Loucy (cell line): Measurements from ENCODE around the gene SHISA4.
"Not testable (repeated sequence)": the region's sequence is repeated elsewhere in the genome, so short reads cannot be mapped to it uniquely, and the experiment has no call there.

Experiments used
- EZH2phosphoT487 ChIP-seq: fragments of 200-600 bp; IDR thresholded peaks from 2 replicates; pipeline ENCODE4 v1.6.1; 2018; ENCODE audit warnings: antibody characterized with exemption, mild to moderate bottlenecking, moderate library complexity, borderline replicate concordance
- TF ChIP-seq, protein P1 (sequence below): fragments of 200-600 bp; sonication (generic); conservative IDR thresholded peaks from 2 replicates; pipeline ENCODE4 v1.5.1; 2014; ENCODE audit warnings: mild to moderate bottlenecking, antibody characterized with exemption, low read length

DNA sequence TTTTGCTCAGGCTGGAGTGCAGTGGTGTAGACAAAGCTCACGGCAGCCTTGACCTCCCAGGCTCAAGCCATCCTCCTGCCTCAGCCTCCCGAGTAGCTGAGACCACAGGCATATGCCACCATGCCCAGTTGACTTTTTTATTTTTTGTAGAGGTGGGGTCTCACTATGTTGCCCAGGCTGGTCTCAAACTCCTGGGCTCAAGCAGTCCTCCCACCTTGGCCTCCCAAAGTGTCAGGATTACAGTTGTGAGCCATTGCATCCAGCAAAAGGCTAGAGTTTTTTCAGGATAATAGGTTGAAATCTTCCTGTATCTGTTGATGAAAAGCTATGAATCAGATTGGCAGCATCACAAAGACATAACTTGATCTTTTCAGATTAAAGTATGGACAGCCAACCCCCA is 32.0 kb upstream of the SHISA4 start:
- TF ChIP-seq, protein P1, sequence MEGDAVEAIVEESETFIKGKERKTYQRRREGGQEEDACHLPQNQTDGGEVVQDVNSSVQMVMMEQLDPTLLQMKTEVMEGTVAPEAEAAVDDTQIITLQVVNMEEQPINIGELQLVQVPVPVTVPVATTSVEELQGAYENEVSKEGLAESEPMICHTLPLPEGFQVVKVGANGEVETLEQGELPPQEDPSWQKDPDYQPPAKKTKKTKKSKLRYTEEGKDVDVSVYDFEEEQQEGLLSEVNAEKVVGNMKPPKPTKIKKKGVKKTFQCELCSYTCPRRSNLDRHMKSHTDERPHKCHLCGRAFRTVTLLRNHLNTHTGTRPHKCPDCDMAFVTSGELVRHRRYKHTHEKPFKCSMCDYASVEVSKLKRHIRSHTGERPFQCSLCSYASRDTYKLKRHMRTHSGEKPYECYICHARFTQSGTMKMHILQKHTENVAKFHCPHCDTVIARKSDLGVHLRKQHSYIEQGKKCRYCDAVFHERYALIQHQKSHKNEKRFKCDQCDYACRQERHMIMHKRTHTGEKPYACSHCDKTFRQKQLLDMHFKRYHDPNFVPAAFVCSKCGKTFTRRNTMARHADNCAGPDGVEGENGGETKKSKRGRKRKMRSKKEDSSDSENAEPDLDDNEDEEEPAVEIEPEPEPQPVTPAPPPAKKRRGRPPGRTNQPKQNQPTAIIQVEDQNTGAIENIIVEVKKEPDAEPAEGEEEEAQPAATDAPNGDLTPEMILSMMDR, result not testable (repeated sequence)
- TF ChIP-seq EZH2phosphoT487, result not testable (repeated sequence)
